ENCODE data around the gene POU2F2. TPM values are rescaled to one million over a fixed set of nuclear protein-coding genes. Genes with fewer than 3 reads are reported as not detected.
"Not testable (repeated sequence)": the region's sequence is repeated elsewhere in the genome, so short reads cannot be mapped to it uniquely, and the experiment has no call there.

Gene POU2F2
- total RNA-seq, 4 donors from 2014 or later = 0.55 to 244 (median 0.71) TPM

- no peak for TF ChIP-seq EP300 (IDR thresholded peaks at IDR 0.05)
- TF ChIP-seq POLR2AphosphoS5 (IDR thresholded peaks at IDR 0.05) = no peak
- no peak for TF ChIP-seq POLR2A (IDR thresholded peaks at IDR 0.05)
- TF ChIP-seq, protein P1, sequence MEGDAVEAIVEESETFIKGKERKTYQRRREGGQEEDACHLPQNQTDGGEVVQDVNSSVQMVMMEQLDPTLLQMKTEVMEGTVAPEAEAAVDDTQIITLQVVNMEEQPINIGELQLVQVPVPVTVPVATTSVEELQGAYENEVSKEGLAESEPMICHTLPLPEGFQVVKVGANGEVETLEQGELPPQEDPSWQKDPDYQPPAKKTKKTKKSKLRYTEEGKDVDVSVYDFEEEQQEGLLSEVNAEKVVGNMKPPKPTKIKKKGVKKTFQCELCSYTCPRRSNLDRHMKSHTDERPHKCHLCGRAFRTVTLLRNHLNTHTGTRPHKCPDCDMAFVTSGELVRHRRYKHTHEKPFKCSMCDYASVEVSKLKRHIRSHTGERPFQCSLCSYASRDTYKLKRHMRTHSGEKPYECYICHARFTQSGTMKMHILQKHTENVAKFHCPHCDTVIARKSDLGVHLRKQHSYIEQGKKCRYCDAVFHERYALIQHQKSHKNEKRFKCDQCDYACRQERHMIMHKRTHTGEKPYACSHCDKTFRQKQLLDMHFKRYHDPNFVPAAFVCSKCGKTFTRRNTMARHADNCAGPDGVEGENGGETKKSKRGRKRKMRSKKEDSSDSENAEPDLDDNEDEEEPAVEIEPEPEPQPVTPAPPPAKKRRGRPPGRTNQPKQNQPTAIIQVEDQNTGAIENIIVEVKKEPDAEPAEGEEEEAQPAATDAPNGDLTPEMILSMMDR (IDR thresholded peaks at IDR 0.05) = no peak
- Histone ChIP-seq H3K27ac (no peak overlapping the region), H3K27me3 (peaks cover 3% of the 10 kb centered on the region), H3K9me3 (no peaks in the 10 kb centered on the region), H3K4me1 (no peaks in the 10 kb centered on the region), H3K4me3 (no peak overlapping the region), H3K36me3 (no peaks in the 10 kb centered on the region)
- DNase-seq (ENCODE audit: low spot score in 2 of 2) = no peak
- 81% methylated on average over 2 of the region's 2 CpGs for whole genome bisulfite sequencing
These were observed 26.9 kb downstream of the POU2F2 start for GRCh38 chr19:42105368-42105767.

DNA sequence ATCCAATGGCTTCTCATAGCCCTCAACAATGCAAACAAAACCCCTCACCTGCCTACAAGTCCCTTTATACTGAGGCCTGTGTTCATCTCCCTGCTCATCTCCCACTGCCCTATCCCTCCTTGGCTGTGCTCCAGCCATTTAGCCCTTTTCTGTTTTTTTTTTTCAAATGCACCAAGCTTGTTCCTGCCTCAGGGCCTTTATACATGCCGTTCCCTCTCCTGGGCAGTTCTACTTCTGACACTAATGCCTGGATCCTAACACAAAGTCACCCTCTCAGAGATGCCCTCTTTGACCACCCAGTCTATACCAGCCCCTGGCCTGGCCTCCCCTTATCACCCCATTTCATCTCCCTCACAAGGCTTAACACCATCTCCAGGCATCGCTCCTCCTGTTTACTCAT is 29.4 kb downstream of the POU2F2 start:
- WGBS = 83% methylated on average over 2 of the region's 2 CpGs
- H3K27ac ChIP-seq = no peak overlapping the region
- peaks cover 3% of the 10 kb centered on the region for H3K27me3 ChIP-seq
- no peak overlapping the region for H3K4me3 ChIP-seq
- TF ChIP-seq POLR2AphosphoS5 (IDR thresholded peaks at IDR 0.05) = no peak
- TF ChIP-seq, protein P1 (IDR thresholded peaks at IDR 0.05) = no peak
- TF ChIP-seq EP300 (IDR thresholded peaks at IDR 0.05) = no peak
- no peak for TF ChIP-seq POLR2A (IDR thresholded peaks at IDR 0.05)
- H3K9me3 ChIP-seq = no peaks in the 10 kb centered on the region
- DNase-seq (ENCODE audit: low spot score in 2 of 2) = no peak
- H3K4me1 ChIP-seq = no peaks in the 10 kb centered on the region
- H3K36me3 ChIP-seq = no peaks in the 10 kb centered on the region

DNA sequence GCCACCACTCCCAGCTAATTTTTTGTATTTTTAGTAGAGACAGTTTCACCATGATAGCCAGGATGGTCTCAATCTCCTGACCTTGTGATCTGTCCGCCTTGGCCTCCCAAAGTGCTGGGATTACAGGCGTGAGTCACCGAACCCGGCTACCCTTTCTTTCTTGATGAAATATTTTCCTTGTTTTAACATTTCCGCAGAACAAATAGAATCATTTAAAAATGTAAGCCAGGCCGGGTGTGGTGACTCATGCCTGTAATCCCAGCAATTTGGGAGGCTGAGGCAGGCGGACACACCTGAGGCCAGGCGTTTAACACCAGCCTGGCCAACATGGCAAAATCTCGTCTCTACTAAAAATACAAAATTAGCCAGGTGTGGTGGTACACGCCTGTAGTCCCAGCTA is 32.0 kb downstream of the POU2F2 start:
- not testable (repeated sequence) for H3K9me3 ChIP-seq; H3K4me3 ChIP-seq; H3K27ac ChIP-seq; DNase-seq (ENCODE audit: low spot score in 2 of 2); H3K36me3 ChIP-seq; H3K27me3 ChIP-seq; H3K4me1 ChIP-seq
- WGBS = 93% methylated on average over 10 of the region's 10 CpGs

DNA sequence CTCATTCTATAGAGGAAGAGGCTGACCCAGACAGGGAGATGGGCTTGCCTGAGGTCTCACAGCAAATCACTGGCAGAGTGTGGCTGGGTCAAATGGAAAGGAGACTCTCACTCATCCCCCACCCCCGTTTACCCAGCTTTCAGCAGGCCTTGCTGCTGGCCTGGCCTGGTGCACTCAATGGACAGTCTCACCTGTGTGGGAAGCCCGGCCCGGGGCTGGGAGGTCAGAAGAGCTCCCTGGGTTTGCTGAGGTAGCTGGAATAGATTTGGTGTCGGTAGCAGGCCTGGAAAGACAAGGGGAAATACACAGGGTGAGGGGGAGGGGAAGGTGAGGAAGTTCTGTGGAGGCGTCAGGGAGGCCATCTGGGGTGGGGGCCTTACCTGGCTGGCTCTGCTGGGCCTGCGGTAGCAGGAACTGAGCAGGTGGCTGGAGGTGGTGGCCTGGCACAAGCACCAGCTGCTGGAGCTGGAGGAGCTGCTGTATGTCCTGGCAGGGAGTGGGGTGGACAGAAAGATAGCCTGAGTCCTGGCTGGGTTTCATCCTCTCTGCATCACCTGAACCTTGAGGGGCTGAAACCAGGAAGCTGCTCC is 32.8 kb downstream of the POU2F2 start:
- DNase-seq (ENCODE audit: low spot score in 2 of 2) = no peak
- no peaks in the 10 kb centered on the region for H3K4me1 ChIP-seq
- TF ChIP-seq EP300 (IDR thresholded peaks at IDR 0.05) (no peak), POLR2AphosphoS5 (IDR thresholded peaks at IDR 0.05) (no peak), POLR2A (IDR thresholded peaks at IDR 0.05) (no peak)
- TF ChIP-seq, protein P1 (IDR thresholded peaks at IDR 0.05) = no peak
- 74% methylated on average over 6 of the region's 6 CpGs for WGBS
- no peak overlapping the region for H3K27ac ChIP-seq
- no peaks in the 10 kb centered on the region for H3K9me3 ChIP-seq
- no peak overlapping the region for H3K4me3 ChIP-seq
- H3K36me3 ChIP-seq = no peaks in the 10 kb centered on the region
- H3K27me3 ChIP-seq = peaks cover 6% of the 10 kb centered on the region

DNA sequence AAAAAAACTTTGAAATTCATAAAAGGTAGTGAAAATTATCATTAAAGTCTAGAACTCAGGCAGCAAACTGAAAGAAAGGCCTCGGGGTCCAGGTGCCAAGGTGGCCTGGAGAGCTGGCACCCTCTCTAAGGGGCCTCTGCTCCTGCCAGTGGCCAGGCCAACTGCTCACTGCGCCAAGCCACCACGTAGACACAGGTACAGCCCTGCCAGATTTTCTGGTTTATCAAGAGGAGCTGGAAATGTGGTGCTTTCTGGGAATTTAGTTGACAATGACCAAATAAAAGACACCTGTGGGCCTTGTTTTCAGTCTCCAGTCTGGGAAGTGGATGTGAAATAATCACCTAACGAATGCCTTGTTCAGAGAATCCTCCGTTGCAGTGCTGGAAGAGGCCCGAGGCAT is 33.5 kb downstream of the POU2F2 start:
- no peak overlapping the region for H3K4me3 ChIP-seq
- H3K9me3 ChIP-seq = no peaks in the 10 kb centered on the region
- peaks cover 3% of the 10 kb centered on the region for H3K4me1 ChIP-seq
- DNase-seq (ENCODE audit: low spot score in 2 of 2) = no peak
- no peaks in the 10 kb centered on the region for H3K36me3 ChIP-seq
- H3K27me3 ChIP-seq = peaks cover 6% of the 10 kb centered on the region
- 71% methylated on average over 6 of the region's 6 CpGs for WGBS
- H3K27ac ChIP-seq = no peak overlapping the region
- TF ChIP-seq, protein P1 (IDR thresholded peaks at IDR 0.05) = no peak
- TF ChIP-seq POLR2A (IDR thresholded peaks at IDR 0.05) = no peak
- TF ChIP-seq EP300 (IDR thresholded peaks at IDR 0.05) = no peak
- no peak for TF ChIP-seq POLR2AphosphoS5 (IDR thresholded peaks at IDR 0.05)

DNA sequence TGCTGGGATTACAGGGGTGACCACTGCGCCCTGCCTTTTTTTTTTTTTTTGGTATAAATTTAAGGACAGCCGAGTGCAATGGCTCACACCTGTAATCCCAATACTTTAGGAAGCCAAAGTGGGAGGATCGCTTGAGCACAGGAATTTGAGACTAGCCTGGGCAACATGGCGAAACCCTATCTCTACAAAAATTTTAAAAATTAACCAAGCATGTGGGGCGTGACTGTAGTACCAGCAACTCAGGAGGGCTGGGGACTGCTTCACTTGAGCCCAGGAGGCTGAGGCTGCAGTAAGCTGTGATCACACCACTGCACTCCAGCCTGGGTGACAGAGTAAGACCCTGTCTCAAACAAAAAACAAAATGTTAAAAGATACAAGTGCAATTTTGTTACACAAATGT is 34.8 kb downstream of the POU2F2 start:
- Histone ChIP-seq H3K27ac (no peak overlapping the region), H3K4me3 (no peak overlapping the region)

More for the DNA sequence above, 34.8 kb downstream of the POU2F2 start:
- H3K36me3 ChIP-seq = no peaks in the 10 kb centered on the region
- TF ChIP-seq POLR2A (IDR thresholded peaks at IDR 0.05) (no peak), POLR2AphosphoS5 (IDR thresholded peaks at IDR 0.05) (no peak), EP300 (IDR thresholded peaks at IDR 0.05) (no peak)
- TF ChIP-seq, protein P1 (IDR thresholded peaks at IDR 0.05) = no peak
- WGBS = 85% methylated on average over 5 of the region's 5 CpGs
- DNase-seq (ENCODE audit: low spot score in 2 of 2) = no peak
- peaks cover 6% of the 10 kb centered on the region for H3K27me3 ChIP-seq
- peaks cover 6% of the 10 kb centered on the region for H3K4me1 ChIP-seq
- no peaks in the 10 kb centered on the region for H3K9me3 ChIP-seq

Data from suprapubic skin (tissue), 4 donors.